HepG2 (cell line): ENCODE measurements around the gene UTRN. TPM values are rescaled to one million over a fixed set of nuclear protein-coding genes. Genes with fewer than 3 reads are reported as not detected.

Source experiments
- ATF4 ChIP-seq, 2 experiments: fragments of 450-650 bp in 1 of 2; sonication (generic) in 1 of 2; formaldehyde crosslinking; IDR thresholded peaks; 2 replicates each; pipeline versions ENCODE4 v1.5.0 to v1.8.0; 2020 to 2022; ENCODE audit warnings: mild to moderate bottlenecking in 1 of 2, missing genetic modification reagents in 1 of 2
- CBX2 ChIP-seq, 2 experiments: fragments of 200-600 bp in 1 of 2; sonication (generic); formaldehyde crosslinking in 1 of 2; IDR thresholded peaks; 2 replicates each; pipeline versions ENCODE4 v1.7.0 to v1.8.1; 2018 to 2022; ENCODE audit warnings: low read depth in 2 of 2, low read length in 1 of 2, mild to moderate bottlenecking in 1 of 2, missing genetic modification reagents in 1 of 2
- CENPT ChIP-seq: sonication (generic); formaldehyde crosslinking; IDR thresholded peaks from 2 replicates; pipeline ENCODE4 v1.8.0; 2022; ENCODE audit warnings: low read depth, mild to moderate bottlenecking, moderate library complexity, missing genetic modification reagents
- DNMT3B ChIP-seq: conservative IDR thresholded peaks from 2 replicates; pipeline ENCODE4 v1.6.1; 2016; ENCODE audit warnings: missing biosample characterization, control low read depth
- DPF2 ChIP-seq: sonication (generic); formaldehyde crosslinking; IDR thresholded peaks from 2 replicates; pipeline ENCODE4 v1.4.0; 2020; ENCODE audit warnings: mild to moderate bottlenecking, low read depth, missing genetic modification reagents, borderline replicate concordance
- DRAP1 ChIP-seq: IDR thresholded peaks from 2 replicates; pipeline ENCODE4 v1.6.1; 2016; ENCODE audit warnings: missing genetic modification reagents, missing compliant biosample characterization
- MED1 ChIP-seq: sonication (generic); formaldehyde crosslinking; IDR thresholded peaks from 2 replicates; pipeline ENCODE4 v1.4.0; 2020; ENCODE audit warnings: missing genetic modification reagents
- NBN ChIP-seq: fragments of 450-650 bp; conservative IDR thresholded peaks from 2 replicates; pipeline ENCODE4 v1.6.1; 2017
- NCOA2 ChIP-seq: sonication (generic); formaldehyde crosslinking; IDR thresholded peaks from 2 replicates; pipeline ENCODE4 v1.8.0; 2022; ENCODE audit warnings: inconsistent platforms
- NFATC3 ChIP-seq: sonication (generic); formaldehyde crosslinking; IDR thresholded peaks from 2 replicates; pipeline ENCODE4 v1.5.1; 2020; ENCODE audit warnings: mild to moderate bottlenecking, missing genetic modification reagents
- POLR2A ChIP-seq, 2 experiments: IDR thresholded peaks; 2 replicates each; pipeline ENCODE4 v1.6.1; 2011; ENCODE audit warnings: low read depth in 2 of 2, low read length in 2 of 2, mild to moderate bottlenecking in 1 of 2, moderate library complexity in 1 of 2; ENCODE audit not compliant: insufficient read depth in 1 of 2
- RNF2 ChIP-seq: fragments of 450-650 bp; conservative IDR thresholded peaks from 2 replicates; pipeline ENCODE4 v1.6.1; 2016; ENCODE audit warnings: low read depth
- SMYD3 ChIP-seq: sonication (generic); formaldehyde crosslinking; IDR thresholded peaks from 2 replicates; pipeline ENCODE4 v1.8.1; 2023; ENCODE audit warnings: mild to moderate bottlenecking, missing genetic modification reagents
- TOE1 ChIP-seq: sonication (generic); formaldehyde crosslinking; IDR thresholded peaks from 2 replicates; pipeline ENCODE4 v1.4.0; 2020; ENCODE audit warnings: mild to moderate bottlenecking, missing genetic modification reagents
- TP53 ChIP-seq: sonication (generic); formaldehyde crosslinking; conservative IDR thresholded peaks from 2 replicates; pipeline ENCODE4 v1.4.0; 2020; ENCODE audit warnings: missing genetic modification reagents
- ZIK1 ChIP-seq: sonication (generic); formaldehyde crosslinking; IDR thresholded peaks from 2 replicates; pipeline ENCODE4 v1.5.0; 2020; ENCODE audit warnings: mild to moderate bottlenecking, low read depth, missing genetic modification reagents, borderline replicate concordance
- ZMYM4 ChIP-seq: sonication (generic); formaldehyde crosslinking; IDR thresholded peaks from 2 replicates; pipeline ENCODE4 v1.8.1; 2023; ENCODE audit warnings: mild to moderate bottlenecking, missing genetic modification reagents
- ZNF12 ChIP-seq: sonication (generic); formaldehyde crosslinking; IDR thresholded peaks from 2 replicates; pipeline ENCODE4 v1.5.0; 2020; ENCODE audit warnings: missing genetic modification reagents
- ZNF207 ChIP-seq: fragments of 450-650 bp; IDR thresholded peaks from 2 replicates; pipeline ENCODE4 v1.6.1; 2016; ENCODE audit warnings: antibody characterized with exemption, borderline replicate concordance
- ZNF253 ChIP-seq: sonication (generic); formaldehyde crosslinking; IDR thresholded peaks from 2 replicates; pipeline ENCODE4 v1.8.0; 2022; ENCODE audit warnings: mild to moderate bottlenecking, missing genetic modification reagents, borderline replicate concordance
- ZNF274 ChIP-seq: sonication (generic); formaldehyde crosslinking; IDR thresholded peaks from 2 replicates; pipeline ENCODE4 v1.5.1; 2020; ENCODE audit warnings: mild to moderate bottlenecking, missing genetic modification reagents
- ZNF292 ChIP-seq: sonication (generic); formaldehyde crosslinking; IDR thresholded peaks from 2 replicates; pipeline ENCODE4 v1.8.1; 2022; ENCODE audit warnings: mild to moderate bottlenecking, low read depth, missing genetic modification reagents, borderline replicate concordance
- ZNF484 ChIP-seq: sonication (generic); formaldehyde crosslinking; IDR thresholded peaks from 2 replicates; pipeline ENCODE4 v1.5.1; 2020; ENCODE audit warnings: mild to moderate bottlenecking, low read depth, missing genetic modification reagents, borderline replicate concordance
- ZNF710 ChIP-seq: sonication (generic); formaldehyde crosslinking; IDR thresholded peaks from 2 replicates; pipeline ENCODE4 v1.5.0; 2020; ENCODE audit warnings: mild to moderate bottlenecking, missing genetic modification reagents, borderline replicate concordance
- ZNF737 ChIP-seq: sonication (generic); formaldehyde crosslinking; IDR thresholded peaks from 2 replicates; pipeline ENCODE4 v1.5.0; 2020; ENCODE audit warnings: missing genetic modification reagents, mild to moderate bottlenecking, borderline replicate concordance
- ZNF75D ChIP-seq: sonication (generic); formaldehyde crosslinking; IDR thresholded peaks from 2 replicates; pipeline ENCODE4 v1.8.1; 2023; ENCODE audit warnings: missing genetic modification reagents, mild to moderate bottlenecking, borderline replicate concordance
- ZNF776 ChIP-seq: sonication (generic); formaldehyde crosslinking; IDR thresholded peaks from 2 replicates; pipeline ENCODE4 v1.4.0; 2020; ENCODE audit warnings: mild to moderate bottlenecking, missing genetic modification reagents
- ZNF816 ChIP-seq: sonication (generic); formaldehyde crosslinking; IDR thresholded peaks from 2 replicates; pipeline ENCODE4 v1.8.0; 2022; ENCODE audit warnings: missing genetic modification reagents, mild to moderate bottlenecking, borderline replicate concordance
- polyA plus RNA-seq, 8 experiments: library from polyadenylated mRNA; depleted of rRNA in 3 of 8; stranded (reverse) in 7 of 8; unstranded in 1 of 8; fragments of >200 nt; fragmentation: Illumina TruSeq in 4 of 8; extraction: Trizol in 4 of 8; gene quantifications; 2 replicates each; pipeline versions ENCODE4 v1.2.1 to v1.2.3, GENCODE V29; 2011 to 2016; ENCODE audit warnings: low read depth in 4 of 8, missing spikeins in 1 of 8, mixed read lengths in 1 of 8; ENCODE audit not compliant: insufficient read depth in 1 of 8
- total RNA-seq, 5 experiments: library from RNA; depleted of rRNA; stranded (reverse); fragments of >200 nt; fragmentation: Illumina TruSeq; extraction: Trizol; gene quantifications; 2 replicates each; pipeline ENCODE4 v1.2.3, GENCODE V29; 2016; ENCODE audit warnings: low read depth in 1 of 5

Gene UTRN
- total and polyA plus RNA-seq, 2 of the 13 experiments (the other 11 are each of a cell fraction or from before 2014, with no cell fraction given): 102 to 116 TPM

GRCh38 chr6:144284783-144285547 is at the start of gene UTRN (continued):
- no peak for TF ChIP-seq NFATC3 (CRISPR knock-in tag)
- TF ChIP-seq ZNF816 (CRISPR knock-in tag): peak; percentile 85
- peak; percentile 92 for TF ChIP-seq ZMYM4 (CRISPR knock-in tag)
- peak; percentile 26; the same call in 1 of the 2 replicates for TF ChIP-seq NCOA2 (CRISPR knock-in tag)
- 0 out of 2 replicates have a peak, but pooled peaks have one; percentile 58 for TF ChIP-seq ZNF737 (CRISPR knock-in tag)
- no peak for TF ChIP-seq ZNF484 (CRISPR knock-in tag)
- peak; percentile 83 for TF ChIP-seq MED1 (CRISPR knock-in tag)
- peak; percentile 75 for TF ChIP-seq RNF2
- TF ChIP-seq ZNF274 (CRISPR knock-in tag): peak; percentile 95
- no peak for TF ChIP-seq ZNF12 (CRISPR knock-in tag)
- TF ChIP-seq DNMT3B: no peak
- no peak; the same call in 1 of the 2 replicates for TF ChIP-seq ZNF710 (CRISPR knock-in tag)
- TF ChIP-seq ATF4 (CRISPR knock-in tag; IDR thresholded peaks at IDR 0.05): peak in 1 of 2 experiments; percentile 67; a peak in 2 of 4 replicates
- TF ChIP-seq CBX2 (IDR thresholded peaks at IDR 0.05; ENCODE audit: low read depth, low read length): no peak
- no peak for TF ChIP-seq CBX2 (CRISPR knock-in tag; IDR thresholded peaks at IDR 0.05; ENCODE audit: low read depth)
- no peak for TF ChIP-seq ZNF75D
- TF ChIP-seq DRAP1 (CRISPR knock-in tag): peak; percentile 88
- TF ChIP-seq SMYD3 (CRISPR knock-in tag): peak; percentile 94
- TF ChIP-seq ZNF253 (CRISPR knock-in tag): peak; percentile 97
- no peak for TF ChIP-seq TP53 (CRISPR knock-in tag)
- TF ChIP-seq ZIK1 (CRISPR knock-in tag): peak; percentile 91
- TF ChIP-seq ZNF207: no peak
- TF ChIP-seq NBN: no peak
- TF ChIP-seq ZNF776: peak; percentile 66; the same call in 1 of the 2 replicates
- TF ChIP-seq CENPT (CRISPR knock-in tag): peak; percentile 86; the same call in 1 of the 2 replicates
- TF ChIP-seq ZNF292 (CRISPR knock-in tag): no peak
- no peak for TF ChIP-seq DPF2 (CRISPR knock-in tag)
- TF ChIP-seq POLR2A (IDR thresholded peaks at IDR 0.05; ENCODE audit: insufficient read depth in 1 of 2, low read depth in 2 of 2, low read length in 2 of 2): peak; percentile 74 to 75
- TF ChIP-seq TOE1 (CRISPR knock-in tag): no peak; the same call in 1 of the 2 replicates
